HS-5 (cell line): ENCODE measurements around the gene SLC10A3.

Experiments
- DNase-seq: peaks from one replicate; pipeline ENCODE4 v3.0.0-alpha.2; 2012; ENCODE audit warnings: low read depth

SLC10A3 gene

GRCh38 chrX:154483325-154483724 lies 7.1 kb downstream of the SLC10A3 start:
- DNase-seq, result no peak

DNA sequence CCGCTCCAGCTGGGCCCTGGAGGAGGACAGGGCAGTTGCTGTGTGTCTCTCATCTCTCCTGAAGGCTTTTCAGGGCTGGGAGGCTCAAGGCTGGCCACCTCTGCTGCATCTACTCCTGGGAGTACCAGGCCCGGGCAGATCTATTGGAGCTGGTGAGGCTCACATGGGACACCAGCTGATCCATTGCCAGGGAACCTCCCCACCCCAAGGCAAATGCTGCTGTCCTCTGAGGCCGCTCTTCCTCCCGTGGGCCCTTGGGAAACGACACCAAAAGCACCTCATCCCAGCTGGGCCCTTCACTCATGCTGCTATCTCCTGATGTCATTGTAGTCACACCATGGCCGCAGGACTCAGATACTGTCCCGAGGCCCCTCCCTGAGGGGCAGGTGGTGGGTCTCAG lies 7.6 kb downstream of the SLC10A3 start:
- DNase-seq, result no peak

GRCh38 chrX:154481911-154482601 lies 8.4 kb downstream of the SLC10A3 start:
- DNase-seq, result no peak

GRCh38 chrX:154481195-154481594 lies 9.2 kb downstream of the SLC10A3 start:
- no peak for DNase-seq

DNA sequence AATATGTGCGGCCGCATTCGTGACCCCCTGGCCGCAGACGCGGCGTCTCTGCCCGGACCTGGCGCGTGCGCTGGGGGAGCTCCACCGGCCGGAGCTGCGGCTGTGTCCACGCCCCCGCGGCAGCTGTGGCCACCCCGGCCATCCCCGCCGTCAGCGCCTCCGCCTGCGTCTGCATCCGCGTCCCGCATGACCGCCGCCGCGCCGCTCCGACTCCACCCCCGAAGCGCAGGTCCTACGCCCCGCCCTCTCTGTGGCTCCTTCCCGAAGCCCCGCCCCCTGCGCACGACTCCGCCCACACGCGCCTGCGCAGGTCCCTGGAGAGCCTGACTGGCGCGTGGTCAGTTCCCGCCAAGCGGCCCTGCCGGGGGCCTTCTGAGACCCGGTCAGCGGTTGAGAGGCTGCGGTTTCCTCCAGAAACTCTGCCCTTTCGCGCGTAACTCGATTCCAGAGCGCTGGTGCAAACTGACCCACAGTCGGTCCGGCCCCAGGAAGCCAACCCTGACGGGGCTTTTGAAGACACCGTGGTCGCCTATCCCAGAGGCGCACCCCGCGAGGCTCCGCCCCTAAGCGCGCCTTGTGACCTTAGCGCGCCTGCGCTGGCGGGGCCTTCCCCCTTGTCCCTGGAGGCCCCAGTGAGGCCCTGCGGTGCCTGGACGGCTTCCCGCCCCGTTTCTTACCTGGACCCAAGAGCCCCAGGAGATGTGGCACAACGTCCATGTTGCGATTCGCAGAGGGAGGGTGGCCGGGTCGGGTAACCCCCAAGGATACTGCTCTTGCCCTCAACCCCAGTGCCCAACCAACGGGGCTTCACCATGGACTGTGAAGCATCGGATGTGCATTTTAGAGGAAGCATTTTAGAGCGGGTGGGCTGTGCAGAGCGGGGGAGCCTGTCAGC lies 11.5 kb downstream of the SLC10A3 start, which contains the start of gene LAGE3:
Gene LAGE3, minus strand, starts transcription at position 554 of the 895 bp plus-strand sequence. Its CDS starts 366 bp downstream, at position 188.
- DNase-seq, result peak; percentile 56

DNA sequence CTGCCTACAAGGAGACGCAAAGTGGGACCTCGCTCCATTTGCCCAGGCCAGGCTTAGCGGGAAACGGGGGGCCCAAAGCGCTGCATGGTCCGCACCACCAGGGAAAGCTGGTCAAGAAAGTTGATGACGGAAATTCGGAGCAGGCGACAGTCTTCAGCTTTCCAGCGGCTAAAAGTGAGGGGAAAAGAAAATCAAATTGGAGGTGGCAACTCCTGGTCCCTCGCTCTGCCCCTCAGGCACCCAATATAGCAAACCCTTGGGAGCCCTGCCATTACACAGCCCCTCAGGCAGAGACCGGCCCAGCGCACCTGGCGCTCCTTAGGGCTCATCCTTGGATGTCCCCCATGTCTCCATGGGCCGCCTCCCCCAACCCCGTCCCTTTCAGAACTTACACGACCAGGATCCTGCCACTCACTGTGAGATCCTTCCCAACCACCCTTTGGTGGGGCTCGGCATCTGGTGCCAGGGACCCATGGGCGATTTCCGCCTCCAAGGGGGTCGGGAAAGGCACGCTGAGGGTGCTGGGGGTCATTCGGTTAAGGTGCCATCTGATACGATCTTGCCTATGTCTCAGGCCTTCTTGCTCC lies 12.4 kb downstream of the SLC10A3 start:
- DNase-seq, result no peak

GRCh38 chrX:154476821-154477220 lies 13.6 kb downstream of the SLC10A3 start:
- DNase-seq, result no peak

GRCh38 chrX:154473683-154474082 lies 16.7 kb downstream of the SLC10A3 start:
- DNase-seq, result no peak

DNA sequence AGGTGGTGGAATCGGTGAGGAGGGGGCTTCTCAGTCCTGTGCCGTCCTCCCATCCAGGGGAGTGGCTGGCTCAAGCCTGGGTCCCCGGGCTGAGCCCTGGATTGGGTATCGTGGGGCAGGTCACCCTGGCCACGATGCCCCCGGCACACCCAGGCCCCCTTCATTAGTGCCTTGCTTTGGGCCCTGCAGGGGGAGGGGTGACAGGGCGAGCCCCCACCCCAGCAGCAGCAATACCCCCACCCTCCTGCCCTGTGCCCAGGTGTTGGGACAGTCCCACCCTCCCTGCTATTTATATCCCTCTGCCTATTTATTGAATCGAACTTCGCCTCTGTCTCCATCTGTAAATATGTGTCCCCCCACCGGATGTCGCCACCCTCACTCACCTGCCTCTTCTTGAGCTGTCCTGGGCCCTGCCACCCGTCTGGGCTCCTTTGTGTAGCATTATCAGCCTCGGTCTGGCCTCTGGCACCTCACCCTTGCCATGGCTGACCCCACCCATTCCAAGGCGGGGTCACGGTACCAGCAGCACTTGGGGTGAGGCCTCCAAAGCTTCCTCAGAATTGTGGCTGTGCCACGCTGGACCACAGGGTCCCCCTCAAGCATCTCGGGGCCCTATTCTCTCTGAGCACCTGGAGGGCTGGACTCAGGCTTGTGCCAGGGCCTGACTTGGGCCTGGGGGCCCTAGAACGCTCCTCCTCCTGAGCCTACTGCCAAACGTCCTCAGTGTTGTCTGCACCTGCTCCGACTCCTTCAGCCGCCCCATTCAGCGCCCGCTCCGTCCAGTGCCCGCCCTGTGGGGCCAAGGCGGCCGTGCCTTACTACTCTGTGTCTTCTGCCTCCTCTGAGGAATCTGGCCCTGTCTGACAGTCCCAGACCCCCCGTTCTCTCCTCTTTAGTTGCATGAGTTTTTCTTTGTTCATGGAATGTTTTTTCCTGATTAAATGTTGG lies 17.5 kb downstream of the SLC10A3 start:
- DNase-seq, result no peak

- no peak for DNase-seq
These were observed 18.4 kb downstream of the SLC10A3 start for GRCh38 chrX:154471839-154472684.

- no peak for DNase-seq
These were observed 19.4 kb downstream of the SLC10A3 start for GRCh38 chrX:154470914-154471568.

GRCh38 chrX:154470434-154470833 lies 20.0 kb downstream of the SLC10A3 start:
- DNase-seq, result no peak

- no peak for DNase-seq
These were observed 20.5 kb downstream of the SLC10A3 start for GRCh38 chrX:154469880-154470279.

DNA sequence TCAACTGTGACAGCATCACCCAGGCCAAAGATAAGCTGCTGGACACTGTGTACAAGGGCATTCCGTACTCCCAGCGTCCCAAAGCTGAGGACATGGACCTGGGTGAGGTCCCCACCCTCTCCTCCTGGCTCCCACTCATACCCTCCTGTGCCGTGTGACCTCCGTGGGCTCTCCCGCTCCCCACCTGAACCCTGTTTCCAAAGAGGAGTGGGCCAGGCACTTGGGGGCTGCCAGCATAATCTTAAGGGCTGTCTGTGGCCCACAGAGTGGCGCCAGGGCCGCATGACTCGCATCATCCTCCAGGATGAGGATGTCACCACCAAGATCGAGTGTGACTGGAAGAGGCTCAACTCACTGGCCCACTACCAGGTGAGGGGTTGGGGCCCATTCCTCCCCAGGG lies 21.3 kb downstream of the SLC10A3 start:
- no peak for DNase-seq

DNA sequence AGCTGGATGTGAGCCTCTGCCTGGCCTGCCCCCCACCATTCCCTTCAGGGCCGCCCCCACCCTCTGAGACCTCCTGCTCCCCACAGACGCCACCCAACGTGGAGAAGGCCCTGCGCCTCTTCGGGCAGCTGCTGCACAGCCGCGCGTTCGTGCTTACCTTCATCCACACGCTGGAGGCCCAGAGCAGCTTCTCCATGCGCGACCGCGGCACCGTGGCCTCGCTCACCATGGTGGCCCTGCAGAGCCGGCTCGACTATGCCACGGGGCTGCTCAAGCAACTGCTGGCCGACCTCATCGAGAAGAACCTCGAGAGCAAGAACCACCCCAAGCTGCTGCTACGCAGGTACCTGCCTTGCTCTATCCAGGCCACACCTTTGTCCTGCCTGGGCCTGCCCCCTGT lies 22.2 kb downstream of the SLC10A3 start:
- no peak for DNase-seq

GRCh38 chrX:154467556-154467955 lies 22.9 kb downstream of the SLC10A3 start:
- DNase-seq, result no peak

DNA sequence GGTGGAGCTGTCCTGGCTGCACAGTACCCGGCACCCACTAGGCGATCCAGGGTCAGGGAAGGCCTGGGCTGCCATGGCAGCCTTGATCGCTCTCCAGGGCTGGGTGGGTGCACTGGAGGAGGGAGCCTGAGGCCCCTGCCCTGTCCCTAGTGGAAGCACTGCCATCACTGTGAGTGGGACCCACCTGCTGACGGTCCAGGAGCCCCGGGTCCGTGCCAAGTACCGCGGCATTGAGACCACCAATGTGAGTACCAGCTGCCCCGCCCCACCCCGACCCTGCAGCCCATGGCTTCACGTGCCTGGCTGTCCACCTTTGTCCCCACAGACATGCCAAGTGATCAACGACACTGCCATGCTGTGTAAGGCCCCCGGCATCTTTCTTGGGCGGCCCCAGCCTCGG lies 23.5 kb downstream of the SLC10A3 start:
- DNase-seq, result no peak

GRCh38 chrX:154466036-154466435 lies 24.4 kb downstream of the SLC10A3 start:
- no peak for DNase-seq

DNA sequence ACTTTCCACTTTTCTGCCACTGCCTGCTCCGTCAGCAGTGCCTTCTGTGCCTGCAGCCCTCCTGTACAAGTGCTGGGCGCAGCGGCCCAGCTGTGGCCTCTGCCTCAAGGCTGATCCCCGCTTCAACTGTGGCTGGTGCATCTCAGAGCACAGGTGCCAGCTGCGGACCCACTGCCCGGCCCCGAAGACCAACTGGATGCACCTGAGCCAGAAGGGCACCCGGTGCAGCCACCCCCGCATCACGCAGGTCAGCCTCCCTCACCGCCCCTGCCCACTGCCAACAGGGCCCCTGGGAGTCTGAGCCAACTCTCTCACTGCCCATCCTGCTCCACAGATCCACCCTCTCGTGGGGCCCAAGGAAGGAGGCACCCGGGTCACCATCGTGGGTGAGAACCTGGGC lies 24.8 kb downstream of the SLC10A3 start:
- no peak for DNase-seq

DNA sequence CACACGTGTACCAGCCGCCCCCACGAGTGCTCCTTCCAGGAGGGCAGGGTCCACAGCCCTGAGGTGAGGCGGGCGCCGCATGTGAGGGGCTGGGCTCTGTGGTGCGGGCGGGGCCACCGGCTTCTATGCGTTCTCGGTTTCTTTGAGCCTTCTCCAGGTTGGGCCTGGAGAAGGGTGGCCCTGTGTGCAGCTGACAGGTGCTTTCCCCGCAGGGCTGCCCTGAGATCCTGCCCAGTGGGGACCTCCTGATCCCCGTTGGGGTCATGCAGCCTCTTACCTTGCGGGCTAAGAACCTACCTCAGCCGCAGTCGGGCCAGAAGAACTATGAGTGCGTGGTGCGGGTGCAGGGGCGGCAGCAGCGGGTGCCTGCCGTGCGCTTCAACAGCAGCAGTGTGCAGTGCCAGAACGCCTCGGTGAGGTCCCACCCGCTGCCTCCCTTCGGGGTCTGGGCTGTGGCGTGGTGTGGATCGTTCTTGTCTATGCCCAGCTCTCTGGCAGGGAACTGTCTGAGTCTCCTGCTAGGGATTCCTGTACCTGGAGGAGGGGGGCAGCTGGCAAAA lies 25.5 kb downstream of the SLC10A3 start:
- DNase-seq, result no peak
